HepG2 (cell line): ENCODE measurements around the gene VPS37B. TPM values are rescaled to one million over a fixed set of nuclear protein-coding genes. Genes with fewer than 3 reads are reported as not detected.

Experiments
- ATAC-seq: fragments of 200-7000 bp; cut with Tn5 transposase; 3 replicates; pipeline ENCODE4 v1.9.1; 2020; ENCODE audit warnings: mild to moderate bottlenecking, moderate library complexity
- BruUV-seq: library from RNA; stranded (reverse); fragments of 400-500 nt; replicated peaks from 2 replicates; lab custom pipeline; 2021; lab: Mats Ljungman, UMichigan
- CTCF ChIA-PET: fragments of 300-600 bp; formaldehyde crosslinking; extraction: SDS; loops from one replicate; lab custom pipeline; 2021; ENCODE audit warnings: low total read pairs, inconsistent platforms, low intra/inter-chr PET ratio; lab: Yijun Ruan, JAX
- POLR2A ChIA-PET: fragments of 350-600 bp; sonication (Branson Sonifier 250); formaldehyde crosslinking; loops from one replicate; lab custom pipeline; 2020; ENCODE audit warnings: antibody characterized with exemption, inconsistent platforms; lab: Yijun Ruan, JAX
- DNase-seq: peaks from one replicate; pipeline ENCODE4 v3.0.0-alpha.2; 2015; ENCODE audit warnings: low spot score
- FAIRE-seq: peaks from 3 replicates; lab custom pipeline; 2011; peaks lifted over from hg19 to GRCh38; lab: Jason Lieb, UNC
- H2AFZ ChIP-seq: one replicate; pipeline ENCODE4 v1.6.1; 2011; ENCODE audit warnings: low read length, inconsistent platforms
- H3K27ac ChIP-seq: fragments of 300-600 bp; 3 replicates; pipeline ENCODE4 v1.8.0; 2011; ENCODE audit warnings: mixed run types, mild to moderate bottlenecking, mixed read lengths, low read length, inconsistent platforms; ENCODE audit not compliant: insufficient read depth; ENCODE audit errors: extremely low read length
- H3K27me3 ChIP-seq, 2 experiments: fragments of 200-600 bp in 1 of 2; 2 replicates in 1 of 2; 3 replicates in 1 of 2; pipeline versions ENCODE4 v1.6.0 to v1.8.0; 2011; ENCODE audit warnings: low read length in 2 of 2, mild to moderate bottlenecking in 2 of 2, moderate library complexity in 2 of 2, inconsistent platforms in 1 of 2; ENCODE audit not compliant: insufficient read depth in 2 of 2, control insufficient read depth in 1 of 2
- H3K36me3 ChIP-seq, 2 experiments: fragments of 200-600 bp in 1 of 2; replicated peaks in 1 of 2; 2 replicates in 1 of 2; 3 replicates in 1 of 2; pipeline versions ENCODE4 v1.5.1 to v1.8.0; 2011; ENCODE audit warnings: low read length in 2 of 2, inconsistent platforms in 1 of 2; ENCODE audit not compliant: insufficient read depth in 2 of 2, control insufficient read depth in 1 of 2
- H3K4me1 ChIP-seq: 2 replicates; pipeline ENCODE4 v1.5.1; 2012; ENCODE audit warnings: low read length, inconsistent platforms; ENCODE audit not compliant: insufficient read depth
- H3K4me2 ChIP-seq: 2 replicates; pipeline ENCODE4 v1.6.0; 2011; ENCODE audit warnings: low read depth, low read length, inconsistent platforms
- H3K4me3 ChIP-seq, 3 experiments: fragments of 200-600 bp in 1 of 3; sonication (generic), shearing (Covaris generic) in 1 of 3; replicated peaks in 1 of 3; 2 replicates each; pipeline ENCODE4 v1.5.1; 2011 to 2016; ENCODE audit warnings: low read length in 3 of 3, inconsistent platforms in 2 of 3, low read depth in 2 of 3, mild to moderate bottlenecking in 2 of 3, control low read depth in 1 of 3, mixed read lengths in 1 of 3; ENCODE audit not compliant: insufficient read depth in 1 of 3
- H3K79me2 ChIP-seq: one replicate; pipeline ENCODE4 v1.6.1; 2011; ENCODE audit warnings: low read length, inconsistent platforms; ENCODE audit not compliant: insufficient read depth
- H3K9ac ChIP-seq: 2 replicates; pipeline ENCODE4 v1.6.0; 2011; ENCODE audit warnings: mild to moderate bottlenecking, low read depth, low read length, inconsistent platforms; ENCODE audit not compliant: insufficient read depth
- H3K9me3 ChIP-seq: 2 replicates; pipeline ENCODE4 v1.5.1; 2012; ENCODE audit warnings: mild to moderate bottlenecking, low read length
- H4K20me1 ChIP-seq: 2 replicates; pipeline ENCODE4 v1.6.0; 2011; ENCODE audit warnings: inconsistent platforms, mild to moderate bottlenecking, low read length, moderate library complexity; ENCODE audit not compliant: insufficient read depth
- ATRX ChIP-seq: sonication (generic); formaldehyde crosslinking; IDR thresholded peaks from 2 replicates; pipeline ENCODE4 v1.4.0; 2020; ENCODE audit warnings: missing genetic modification reagents, borderline replicate concordance
- FOSL2 ChIP-seq: sonication (generic); formaldehyde crosslinking; IDR thresholded peaks from 2 replicates; pipeline ENCODE4 v1.4.0; 2020; ENCODE audit warnings: missing genetic modification reagents
- GATA4 ChIP-seq: sonication (generic); IDR thresholded peaks from 2 replicates; pipeline ENCODE4 v1.6.1; 2016; ENCODE audit warnings: antibody characterized with exemption, low read depth, borderline replicate concordance
- MZF1 ChIP-seq: sonication (generic); formaldehyde crosslinking; IDR thresholded peaks from 2 replicates; pipeline ENCODE4 v1.8.1; 2023; ENCODE audit warnings: mild to moderate bottlenecking, missing genetic modification reagents, borderline replicate concordance
- NFE2L1 ChIP-seq: sonication (generic); formaldehyde crosslinking; IDR thresholded peaks from 2 replicates; pipeline ENCODE4 v1.4.0; 2020; ENCODE audit warnings: missing genetic modification reagents, mild to moderate bottlenecking, borderline replicate concordance
- NFRKB ChIP-seq: fragments of 450-650 bp; IDR thresholded peaks from 2 replicates; pipeline ENCODE4 v1.6.1; 2017
- RARA ChIP-seq: IDR thresholded peaks from 2 replicates; pipeline ENCODE4 v1.6.1; 2016; ENCODE audit warnings: missing genetic modification reagents, missing compliant biosample characterization
- RFX1 ChIP-seq: fragments of 450-650 bp; IDR thresholded peaks from 2 replicates; pipeline ENCODE4 v1.6.1; 2017
- SP5 ChIP-seq: IDR thresholded peaks from 2 replicates; pipeline ENCODE4 v1.6.1; 2016; ENCODE audit warnings: low read depth, borderline replicate concordance
- STAT5B ChIP-seq: sonication (generic); formaldehyde crosslinking; IDR thresholded peaks from 2 replicates; pipeline ENCODE4 v1.4.0; 2020; ENCODE audit warnings: missing genetic modification reagents
- TMF1 ChIP-seq: sonication (generic); formaldehyde crosslinking; IDR thresholded peaks from 2 replicates; pipeline ENCODE4 v1.8.1; 2022; ENCODE audit warnings: low read depth, missing genetic modification reagents
- TSC22D2 ChIP-seq: sonication (generic); formaldehyde crosslinking; IDR thresholded peaks from 2 replicates; pipeline ENCODE4 v1.5.1; 2020; ENCODE audit warnings: missing genetic modification reagents, mild to moderate bottlenecking, borderline replicate concordance
- WIZ ChIP-seq: sonication (generic); formaldehyde crosslinking; IDR thresholded peaks from 2 replicates; pipeline ENCODE4 v1.5.1; 2020; ENCODE audit warnings: mild to moderate bottlenecking, missing genetic modification reagents
- ZBED4 ChIP-seq: sonication (generic); formaldehyde crosslinking; IDR thresholded peaks from 2 replicates; pipeline ENCODE4 v1.4.0; 2020; ENCODE audit warnings: missing genetic modification reagents, borderline replicate concordance
- ZBTB20 ChIP-seq: sonication (generic); formaldehyde crosslinking; IDR thresholded peaks from 2 replicates; pipeline ENCODE4 v1.8.1; 2023; ENCODE audit warnings: missing genetic modification reagents, low read depth, mild to moderate bottlenecking, borderline replicate concordance
- ZBTB44 ChIP-seq: sonication (generic); formaldehyde crosslinking; IDR thresholded peaks from 2 replicates; pipeline ENCODE4 v1.4.0; 2020; ENCODE audit warnings: missing genetic modification reagents
- ZNF10 ChIP-seq: sonication (generic); formaldehyde crosslinking; IDR thresholded peaks from 2 replicates; pipeline ENCODE4 v1.4.0; 2020; ENCODE audit warnings: mild to moderate bottlenecking, low read depth, missing genetic modification reagents, borderline replicate concordance
- ZNF274 ChIP-seq: sonication (generic); formaldehyde crosslinking; IDR thresholded peaks from 2 replicates; pipeline ENCODE4 v1.5.1; 2020; ENCODE audit warnings: mild to moderate bottlenecking, missing genetic modification reagents
- ZNF317 ChIP-seq: sonication (generic); formaldehyde crosslinking; IDR thresholded peaks from 2 replicates; pipeline ENCODE4 v1.5.0; 2020; ENCODE audit warnings: mild to moderate bottlenecking, missing genetic modification reagents
- ZNF484 ChIP-seq: sonication (generic); formaldehyde crosslinking; IDR thresholded peaks from 2 replicates; pipeline ENCODE4 v1.5.1; 2020; ENCODE audit warnings: mild to moderate bottlenecking, low read depth, missing genetic modification reagents, borderline replicate concordance
- ZNF670 ChIP-seq: sonication (generic); formaldehyde crosslinking; IDR thresholded peaks from 2 replicates; pipeline ENCODE4 v1.8.0; 2022; ENCODE audit warnings: mild to moderate bottlenecking, missing genetic modification reagents, borderline replicate concordance
- ZSCAN31 ChIP-seq: sonication (generic); formaldehyde crosslinking; IDR thresholded peaks from 2 replicates; pipeline ENCODE4 v1.5.0; 2020; ENCODE audit warnings: low read depth, mild to moderate bottlenecking, missing genetic modification reagents
- WGBS: methylation state at CpG from one replicate; pipeline ENCODE4 v1.1.6; 2017; ENCODE audit warnings: low lambda C conversion rate; 5-methylcytosine and 5-hydroxymethylcytosine counted together
- in situ Hi-C: cut with HindIII; loops from 2 replicates; pipeline ENCODE4 v1.10.0; 2017; ENCODE audit warnings: low pct_unique_long_range_greater_than_20kb; ENCODE audit not compliant: extremely low pct_ligation_motif_present
- intact Hi-C: fragments of 100-400 bp; cut with micrococcal nuclease; formaldehyde crosslinking; loops from one replicate; pipeline ENCODE4 v1.10.0; 2022; ENCODE audit not compliant: unreplicated experiment
- polyA plus RNA-seq, 8 experiments: library from polyadenylated mRNA; depleted of rRNA in 3 of 8; stranded (reverse) in 7 of 8; unstranded in 1 of 8; fragments of >200 nt; fragmentation: Illumina TruSeq in 4 of 8; extraction: Trizol in 4 of 8; gene quantifications; 2 replicates each; pipeline versions ENCODE4 v1.2.1 to v1.2.3, GENCODE V29; 2011 to 2016; ENCODE audit warnings: low read depth in 4 of 8, missing spikeins in 1 of 8, mixed read lengths in 1 of 8; ENCODE audit not compliant: insufficient read depth in 1 of 8
- total RNA-seq, 5 experiments: library from RNA; depleted of rRNA; stranded (reverse); fragments of >200 nt; fragmentation: Illumina TruSeq; extraction: Trizol; gene quantifications; 2 replicates each; pipeline ENCODE4 v1.2.3, GENCODE V29; 2016; ENCODE audit warnings: low read depth in 1 of 5

VPS37B gene
- total and polyA plus RNA-seq, 2 of the 13 experiments (the other 11 are each of a cell fraction or from before 2014, with no cell fraction given): 4.6 to 5.3 TPM

- H4K20me1 ChIP-seq: no peaks in the 10 kb centered on the region
- FAIRE-seq (peak; percentile 77), DNase-seq (peak; percentile 74), ATAC-seq (peak; percentile 68)
- WGBS: 10% methylated on average over 3 of the region's 17 CpGs
- H3K4me1 ChIP-seq: peaks cover 63% of the 10 kb centered on the region
- BruUV-seq: no TSS peak
- ChIA-PET POLR2A (no interaction called here), CTCF (interaction anchor here (1.1 to 2.7 kb wide), 3 partner anchors 73 to 86 kb away, joined by 3 to 14 read pairs (median 3); no protein-coding TSS in a partner anchor)
- H3K27me3 ChIP-seq: no peaks in the 10 kb centered on the region
- peak overlapping the region; percentile 66 for H3K4me2 ChIP-seq
- peak overlapping the region in 2 of 3 experiments; percentile 20 to 49; a peak in 2 of 6 replicates for H3K4me3 ChIP-seq
- in situ Hi-C loops: loop anchor here (5.0 to 25.0 kb wide), 2 partner anchors 81 to 371 kb away; partner anchors contain the start of genes MPHOSPH9 and MTRFR
- H3K27ac ChIP-seq: peak overlapping the region; percentile 82
- H2AFZ ChIP-seq: no peak overlapping the region
- intact Hi-C loops: no loop called here
- no peaks in the 10 kb centered on the region for H3K79me2 ChIP-seq
- peak overlapping the region; percentile 36 for H3K9ac ChIP-seq
- no peaks in the 10 kb centered on the region for H3K9me3 ChIP-seq
- H3K36me3 ChIP-seq: peaks cover 1 to 9% of the 10 kb centered on the region in 2 experiments; a peak in 3 of 5 replicates
- TF ChIP-seq TMF1: no peak
- TF ChIP-seq ATRX: no peak
- no peak for TF ChIP-seq WIZ (CRISPR knock-in tag)
- TF ChIP-seq ZSCAN31 (CRISPR knock-in tag): no peak
- no peak for TF ChIP-seq ZNF274 (CRISPR knock-in tag)
- TF ChIP-seq MZF1 (CRISPR knock-in tag): no peak
- no peak for TF ChIP-seq TSC22D2
- no peak for TF ChIP-seq GATA4
- TF ChIP-seq ZBTB44 (CRISPR knock-in tag): no peak
- TF ChIP-seq ZNF670 (CRISPR knock-in tag): no peak
- no peak for TF ChIP-seq ZNF317 (CRISPR knock-in tag)
- TF ChIP-seq STAT5B (CRISPR knock-in tag): no peak
- TF ChIP-seq ZNF10 (CRISPR knock-in tag): no peak
- TF ChIP-seq NFRKB: no peak
- TF ChIP-seq ZBTB20 (CRISPR knock-in tag): no peak
- no peak for TF ChIP-seq NFE2L1 (CRISPR knock-in tag)
- TF ChIP-seq RFX1: peak; percentile 12; the same call in 1 of the 2 replicates
- TF ChIP-seq ZBED4 (CRISPR knock-in tag): no peak
- 0 out of 2 replicates have a peak, but pooled peaks have one; percentile 52 for TF ChIP-seq SP5 (CRISPR knock-in tag)
- TF ChIP-seq FOSL2 (CRISPR knock-in tag): no peak
- peak; percentile 35; the same call in 1 of the 2 replicates for TF ChIP-seq RARA (CRISPR knock-in tag)
- TF ChIP-seq ZNF484: no peak
These were observed 29.5 kb downstream of the VPS37B start for GRCh38 chr12:122866379-122866778.
